ENCODE results near the gene RERG.
"Not testable (repeated sequence)": the region's sequence is repeated elsewhere in the genome, so short reads cannot be mapped to it uniquely, and the experiment has no call there.

The RERG gene, protein sequence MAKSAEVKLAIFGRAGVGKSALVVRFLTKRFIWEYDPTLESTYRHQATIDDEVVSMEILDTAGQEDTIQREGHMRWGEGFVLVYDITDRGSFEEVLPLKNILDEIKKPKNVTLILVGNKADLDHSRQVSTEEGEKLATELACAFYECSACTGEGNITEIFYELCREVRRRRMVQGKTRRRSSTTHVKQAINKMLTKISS

DNA sequence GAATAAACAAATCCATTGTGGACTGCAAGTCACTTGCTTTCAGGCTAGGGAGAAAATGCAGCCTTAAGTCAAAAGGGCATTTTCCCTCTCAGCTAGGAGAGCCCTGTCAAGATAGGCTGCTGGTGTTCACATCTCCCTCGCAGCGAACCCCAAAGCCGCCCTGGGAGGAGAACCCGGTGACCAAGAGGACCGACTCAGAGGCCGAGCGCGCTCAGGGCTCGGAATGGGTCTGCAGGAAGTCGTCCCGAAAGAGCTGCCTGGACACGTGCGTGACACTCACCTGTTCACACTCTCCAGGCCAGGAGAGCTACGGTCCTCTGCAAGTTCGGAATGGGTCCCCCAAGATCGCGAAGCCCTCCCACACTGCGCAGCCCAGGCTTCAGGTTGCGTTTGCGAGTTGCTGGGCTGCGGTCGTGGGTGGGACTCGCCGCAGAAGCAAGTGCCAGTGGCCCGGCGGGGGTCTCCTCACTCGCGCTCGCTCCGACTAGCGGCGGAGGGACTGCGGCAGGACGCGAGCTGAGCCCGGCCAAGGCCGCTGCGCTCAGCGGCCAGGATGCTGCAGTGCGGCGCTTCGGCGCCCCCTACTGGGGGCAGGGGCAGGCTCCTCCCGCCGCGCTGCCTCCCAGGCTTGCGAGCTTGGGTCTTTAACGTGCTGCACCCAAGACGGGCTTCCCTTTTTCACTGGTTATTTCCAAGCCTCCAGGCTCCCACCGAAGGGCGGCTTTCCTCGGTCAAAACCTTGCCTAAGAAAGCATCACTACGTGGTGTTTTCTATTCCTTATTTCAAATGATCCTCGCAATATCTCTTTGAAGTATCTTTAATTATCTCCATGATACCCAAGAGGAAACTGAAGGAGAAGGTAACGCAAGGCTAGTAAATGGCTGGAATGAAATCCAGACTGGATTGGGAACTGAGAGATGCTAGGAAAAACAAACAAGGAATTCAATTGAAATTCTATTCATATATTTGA, at the start of gene RERG:
Gene RERG, minus strand, starts transcription at position 503 of the 971 bp plus-strand sequence. CDS start 3,928 bp downstream, outside the sequence.
- DNase-seq: peak; percentile 72 to 76

DNA sequence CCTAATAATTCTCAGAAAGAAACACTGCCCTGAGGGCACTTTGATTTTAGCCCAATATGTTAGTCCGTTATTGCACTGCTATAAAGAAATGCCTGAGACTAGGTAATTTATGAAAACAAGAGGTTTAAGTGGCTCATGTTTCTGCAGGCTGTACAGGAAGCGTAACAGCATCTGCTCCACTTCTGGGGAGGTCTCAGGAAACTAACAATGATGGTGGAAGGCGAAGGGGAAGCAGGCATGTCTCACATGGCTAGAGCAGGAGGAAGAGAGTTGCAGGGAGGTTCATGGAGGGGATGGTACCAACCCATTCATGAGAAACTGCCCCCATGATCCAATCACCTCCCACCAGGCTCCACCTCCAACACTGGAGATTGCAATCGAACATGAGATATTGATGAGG, 49.4 kb upstream of the RERG start:
- no peak for DNase-seq

DNA sequence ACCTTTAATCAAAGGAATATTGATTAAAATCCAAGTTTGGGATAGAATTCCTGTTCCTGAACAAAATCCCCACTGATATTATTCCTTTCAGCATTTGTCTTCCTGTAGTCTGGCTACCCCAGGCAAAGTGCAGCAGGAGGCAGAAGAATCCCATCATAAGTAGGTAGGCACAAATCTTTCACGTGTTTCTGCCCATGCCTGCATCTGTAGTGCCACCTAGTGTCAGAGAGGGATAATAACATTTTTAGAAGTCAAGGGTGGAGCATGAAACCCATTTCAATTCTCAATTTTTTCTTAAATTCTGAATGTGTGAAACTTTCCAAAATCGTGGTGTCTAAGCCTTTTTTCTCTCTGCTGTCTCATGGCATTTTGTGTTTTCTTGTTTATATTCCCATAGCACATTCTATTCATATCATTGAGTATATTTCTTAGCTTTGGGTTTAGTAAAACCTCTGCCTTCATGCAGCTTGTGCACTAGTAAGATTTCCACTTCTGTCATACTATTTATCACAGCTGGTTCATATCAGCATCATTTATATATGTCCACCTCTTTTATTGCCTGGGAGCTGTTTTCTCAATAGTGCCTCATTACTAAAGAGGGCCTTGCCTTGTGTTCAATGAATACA, 47.8 kb upstream of the RERG start:
- DNase-seq: peak; percentile 12 to 67

DNA sequence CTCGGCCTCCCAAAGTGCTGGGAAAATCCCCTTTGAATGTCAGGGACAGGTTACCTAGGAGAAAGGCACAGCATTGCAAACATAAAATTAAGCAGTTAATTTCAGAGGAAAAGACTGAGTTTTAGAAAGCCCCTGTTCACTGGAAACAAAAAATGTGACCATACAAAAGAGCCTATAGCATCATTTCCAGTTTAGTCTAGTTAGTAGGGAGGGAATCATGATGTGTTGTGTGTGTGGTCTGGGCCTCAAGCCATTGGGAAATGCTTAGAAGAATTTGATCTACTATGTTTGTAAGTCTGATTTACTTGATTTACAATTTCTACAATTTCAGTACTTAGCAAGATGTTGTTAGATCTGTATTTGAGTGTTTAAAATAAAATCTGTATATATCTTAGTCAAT, 47.1 kb upstream of the RERG start:
- no peak for DNase-seq

DNA sequence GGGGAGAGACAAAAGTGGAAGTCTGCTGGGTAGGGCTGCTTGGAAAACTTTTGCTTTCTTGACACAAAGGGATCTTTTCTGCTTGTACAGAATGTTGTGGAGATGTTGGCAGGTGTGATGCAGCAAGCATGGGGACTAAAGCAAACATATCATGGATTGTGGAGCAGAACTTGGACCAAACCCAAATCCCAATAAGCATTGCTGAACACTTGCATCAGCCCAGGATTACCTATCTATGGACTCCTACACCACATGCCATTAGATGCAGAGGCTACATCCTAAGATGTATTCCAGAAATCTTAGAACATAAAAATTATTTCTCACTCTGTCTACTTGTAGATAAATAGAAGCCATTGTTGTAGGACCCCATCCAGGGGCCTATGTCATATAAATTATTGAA, 44.7 kb upstream of the RERG start:
- no peak for DNase-seq

DNA sequence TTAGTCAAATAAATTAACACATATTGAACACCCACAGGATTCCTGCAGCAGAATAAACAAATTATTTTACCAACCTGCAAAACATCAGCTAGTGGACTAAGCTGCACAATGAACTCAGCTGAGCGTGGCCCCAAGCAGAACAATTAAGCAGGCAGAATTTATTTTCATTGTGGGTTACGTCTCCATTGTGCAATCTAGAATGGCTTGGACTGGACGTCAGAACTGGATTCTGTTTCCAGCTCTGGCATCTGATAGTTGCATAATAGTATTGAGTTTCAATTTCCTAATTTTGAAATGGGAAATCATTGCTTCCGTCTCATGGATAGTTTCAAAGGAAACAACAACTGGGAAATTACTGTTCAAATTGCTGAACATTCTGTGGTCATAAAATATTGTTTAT, 35.5 kb upstream of the RERG start:
- DNase-seq: no peak

DNA sequence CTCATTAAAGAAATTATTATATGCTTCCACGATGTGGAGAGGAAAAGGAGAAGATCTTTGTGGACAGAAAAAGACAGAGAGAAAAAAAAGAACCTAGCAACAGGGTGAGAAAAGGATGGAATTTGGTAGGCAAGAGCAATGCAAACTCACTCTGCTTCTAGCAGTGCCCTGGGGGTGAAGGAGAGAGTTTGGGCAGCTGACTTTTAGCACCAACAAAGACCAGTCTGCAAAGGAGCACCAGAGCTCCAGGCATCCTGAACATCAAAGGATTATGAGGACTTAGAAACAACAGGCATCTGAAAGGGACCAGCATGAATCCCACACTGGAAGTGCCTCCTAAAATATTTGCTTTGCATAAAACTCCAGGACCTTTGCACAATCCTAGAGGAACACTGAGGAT, 32.8 kb upstream of the RERG start:
- DNase-seq: no peak

DNA sequence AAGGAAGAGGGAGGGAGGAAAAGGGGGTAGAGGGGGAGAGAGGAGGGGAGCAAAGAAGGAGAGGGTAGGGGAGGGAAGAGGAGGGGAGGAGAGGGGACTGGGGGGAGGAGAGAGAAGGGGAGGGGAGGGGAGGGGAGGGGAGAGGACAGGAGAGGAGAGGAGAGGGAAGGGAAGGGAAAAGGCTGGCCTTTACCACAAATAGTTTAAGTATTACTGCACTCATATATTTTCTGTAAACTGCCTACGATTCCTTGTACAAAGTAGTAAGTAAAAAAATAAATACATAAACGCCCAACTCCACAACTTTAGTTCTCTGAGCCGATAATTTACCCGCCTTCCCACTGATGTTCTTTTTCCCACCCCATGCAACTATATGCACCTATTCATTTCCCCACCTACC, 23.7 kb upstream of the RERG start:
- DNase-seq: no peak

DNA sequence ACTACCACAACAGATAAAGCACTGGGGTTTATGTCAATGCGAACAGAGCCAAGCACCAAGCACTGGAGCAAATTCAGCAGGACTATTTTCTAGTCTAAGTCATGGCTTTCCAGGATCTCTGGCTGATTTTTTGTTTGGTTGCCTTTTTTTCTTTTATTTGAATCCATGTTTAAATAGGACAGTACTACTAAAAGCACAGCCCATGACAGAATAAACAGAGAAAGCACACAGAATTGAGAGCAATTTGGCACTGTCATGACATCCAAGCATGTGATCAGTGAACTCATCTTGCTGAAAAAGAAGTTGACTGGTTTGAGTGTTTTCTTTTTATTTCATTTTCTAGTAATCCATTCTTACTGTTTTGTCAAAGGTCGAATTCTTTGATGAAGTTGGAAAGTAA, 23.1 kb upstream of the RERG start:
- no peak for DNase-seq

DNA sequence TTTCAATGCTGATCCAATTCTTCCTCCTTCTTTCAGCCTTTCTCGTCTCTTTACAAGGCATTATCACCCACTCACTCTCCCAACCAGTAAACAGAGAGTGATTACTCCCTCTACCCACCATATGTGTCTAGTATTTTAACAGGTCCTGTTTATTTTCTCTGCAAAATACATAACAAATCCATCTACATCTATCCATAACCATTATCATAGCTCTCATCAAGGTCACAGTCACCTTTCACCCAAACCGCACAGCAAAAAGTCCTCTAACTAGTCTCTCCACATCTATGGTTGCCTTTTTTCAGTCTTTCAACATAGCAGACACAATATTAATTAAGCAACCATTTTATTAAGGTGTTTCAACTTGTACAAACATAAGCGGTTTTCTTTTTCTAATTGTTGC, 21.9 kb upstream of the RERG start:
- DNase-seq: no peak

DNA sequence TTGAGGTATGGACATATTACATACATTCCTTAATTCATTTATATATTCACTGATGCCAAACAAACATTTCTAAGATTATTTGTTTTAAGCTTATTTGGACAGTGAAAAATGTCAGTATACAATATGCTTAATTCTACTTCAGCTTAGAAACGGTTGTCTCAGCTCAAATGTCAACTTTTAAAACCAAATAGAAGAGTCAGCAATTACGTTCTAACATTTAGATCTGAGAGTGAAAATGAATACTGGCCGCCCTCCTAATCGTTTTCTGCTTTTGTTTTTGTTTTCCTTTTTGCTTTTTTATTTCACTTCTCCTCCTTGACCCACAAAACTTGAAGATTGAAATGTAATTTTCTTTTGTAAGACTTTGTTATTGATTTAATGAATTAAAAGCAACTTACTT, 19.7 kb upstream of the RERG start:
- DNase-seq: no peak

DNA sequence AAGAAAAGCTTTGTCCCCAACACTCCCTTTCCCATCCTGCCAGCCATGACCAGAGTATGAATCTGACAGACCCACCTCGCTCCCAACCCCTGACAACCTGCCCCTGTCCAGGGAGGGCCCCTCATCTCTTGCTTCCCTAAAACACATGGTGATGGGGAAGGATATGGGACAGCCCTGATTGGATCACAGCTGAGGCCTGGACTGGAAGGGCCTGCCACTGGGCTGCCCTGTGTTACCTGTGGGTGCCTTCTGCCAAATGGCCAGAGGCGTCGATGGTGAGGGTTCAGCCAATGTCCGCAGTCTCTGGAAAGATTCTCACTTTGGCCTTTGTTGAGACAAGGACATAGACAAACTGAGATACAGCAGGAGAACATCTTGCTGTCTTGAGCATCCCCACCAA, 13.3 kb upstream of the RERG start:
- DNase-seq: no peak

DNA sequence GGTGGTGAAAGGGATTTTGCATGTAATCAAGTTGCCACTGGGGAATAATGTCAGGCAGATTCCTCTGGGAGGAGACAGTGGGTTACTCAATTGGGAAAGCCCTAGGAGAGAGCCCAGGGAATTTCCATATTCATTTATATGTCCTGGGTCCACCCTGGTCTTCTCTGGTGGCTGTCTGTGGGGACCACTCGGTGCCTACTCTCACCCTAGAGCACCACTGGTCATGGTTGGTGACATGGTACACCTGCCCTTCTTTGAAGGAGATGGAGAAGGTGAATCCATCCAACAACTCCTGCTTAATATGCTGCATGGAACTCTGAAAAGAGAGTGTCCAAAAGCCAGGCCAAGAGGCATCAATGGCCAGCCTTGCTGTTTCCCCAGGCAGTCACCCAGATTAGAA, 12.8 kb upstream of the RERG start:
- no peak for DNase-seq

DNA sequence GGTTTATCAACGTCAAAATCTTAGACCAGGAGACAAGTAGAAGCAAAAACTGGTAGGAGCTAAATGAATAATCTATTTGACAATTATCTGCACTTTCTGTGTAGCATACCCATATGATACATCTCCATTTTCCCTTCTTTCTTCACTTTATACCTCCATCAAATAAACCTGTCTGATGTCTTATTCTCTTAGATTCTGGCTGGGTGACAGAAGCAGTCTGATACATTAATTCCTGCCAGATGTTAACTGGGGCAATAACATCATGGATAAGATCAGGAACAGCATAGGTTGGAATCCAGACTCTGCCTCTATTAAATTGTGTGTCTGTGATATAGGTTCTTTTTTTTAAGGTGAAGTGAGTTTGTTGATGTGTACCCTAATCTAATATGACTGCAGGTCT, 11.7 kb upstream of the RERG start:
- DNase-seq: no peak

DNA sequence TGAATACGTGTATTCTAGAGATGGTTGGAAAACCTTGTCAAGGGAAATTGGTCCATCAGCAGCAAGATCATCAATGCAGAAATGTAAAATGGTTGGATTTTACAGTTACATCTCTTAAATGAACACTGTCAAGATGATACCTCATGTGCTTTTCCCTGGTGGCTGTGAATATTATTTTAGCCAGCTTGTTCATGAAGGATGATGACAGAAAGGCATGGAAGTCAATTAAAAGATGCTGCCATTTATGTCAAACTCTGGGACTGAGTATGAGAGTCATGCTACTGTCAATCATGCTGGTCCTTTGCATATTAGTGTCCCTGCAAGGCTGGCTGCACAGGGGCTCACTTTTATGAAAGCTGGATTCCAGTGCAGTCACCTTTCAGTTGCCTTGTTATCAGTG, 10.3 kb upstream of the RERG start:
- no peak for DNase-seq

DNA sequence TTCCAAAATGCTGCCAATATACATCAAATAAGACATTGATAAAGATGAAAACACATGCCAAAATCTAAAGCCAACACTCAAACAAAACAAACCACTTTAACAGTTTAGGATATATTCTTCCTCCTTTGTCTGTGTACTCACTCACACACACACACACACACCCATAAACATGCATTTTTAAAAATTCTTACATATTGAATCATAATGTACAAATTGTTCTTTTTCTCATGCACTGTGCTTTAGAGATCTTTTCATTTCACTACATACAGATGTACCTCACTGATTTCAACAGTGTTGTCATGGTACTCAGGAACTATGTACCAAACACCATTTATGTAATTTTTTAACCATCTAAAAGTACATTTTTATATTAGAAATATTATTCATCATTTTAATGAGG, 9.5 kb upstream of the RERG start:
- no peak for DNase-seq

DNA sequence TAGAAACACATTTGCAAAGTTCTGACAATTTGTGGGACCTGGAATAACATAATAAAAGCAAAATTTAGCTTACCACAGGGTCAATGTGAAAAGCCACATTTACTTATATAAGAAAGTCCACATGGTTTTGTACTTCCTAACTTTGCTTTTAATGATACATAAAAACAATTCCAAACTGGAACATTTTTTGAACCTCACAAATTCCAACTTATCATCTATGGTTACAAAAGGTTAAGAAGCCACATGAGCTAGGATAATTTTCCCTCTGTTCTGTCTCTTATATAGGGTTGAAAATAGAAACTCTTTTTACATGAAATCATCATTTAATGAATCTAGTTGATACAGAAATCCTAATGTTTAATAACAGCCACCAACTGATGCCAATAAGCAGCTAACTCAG, 8.9 kb upstream of the RERG start:
- no peak for DNase-seq

DNA sequence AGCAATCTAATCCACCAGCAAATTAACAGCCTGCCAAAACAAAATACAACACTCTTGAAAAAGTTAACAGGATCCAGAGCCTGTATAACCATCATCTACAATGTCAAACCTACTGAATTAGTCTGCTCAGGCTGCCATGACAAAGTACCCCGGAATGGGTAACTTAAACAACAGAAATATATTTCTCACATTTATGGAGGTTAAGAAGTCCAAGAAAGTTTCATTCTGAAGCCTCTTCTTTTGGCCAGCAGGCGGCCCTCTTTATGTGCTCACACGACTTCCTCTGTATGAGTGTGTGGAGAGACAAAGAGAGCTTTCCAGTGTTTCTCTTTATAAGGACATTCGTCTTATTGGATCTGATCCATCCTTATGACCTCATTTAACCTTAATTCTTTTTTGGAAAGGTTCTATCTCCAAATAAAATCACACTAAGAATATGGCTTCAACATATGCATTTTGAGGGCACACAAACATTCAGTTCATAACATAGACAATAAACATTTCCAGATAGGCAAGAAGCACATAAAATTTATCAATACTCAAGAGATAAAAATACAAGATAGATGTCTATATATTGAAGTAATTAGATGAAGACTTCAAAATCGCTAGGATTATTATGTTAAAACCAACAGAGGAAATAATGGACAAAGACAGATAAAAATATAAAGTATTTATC, 5.9 kb upstream of the RERG start:
- DNase-seq: no peak

DNA sequence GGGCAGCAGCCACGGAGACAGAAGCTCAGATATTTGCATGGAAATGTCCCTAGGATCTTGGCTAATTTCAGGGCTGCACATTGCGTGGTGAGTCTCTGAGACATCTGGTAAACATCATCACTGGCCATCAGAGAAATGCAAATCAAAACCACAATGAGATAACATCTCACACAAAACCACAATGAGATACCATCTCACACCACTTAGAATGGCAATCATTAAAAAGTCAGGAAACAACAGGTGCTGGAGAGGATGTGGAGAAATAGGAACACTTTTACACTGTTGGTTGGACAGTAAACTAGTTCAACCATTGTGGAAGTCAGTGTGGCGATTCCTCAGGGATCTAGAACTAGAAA, 4.6 kb upstream of the RERG start:
- not testable (repeated sequence) for DNase-seq

DNA sequence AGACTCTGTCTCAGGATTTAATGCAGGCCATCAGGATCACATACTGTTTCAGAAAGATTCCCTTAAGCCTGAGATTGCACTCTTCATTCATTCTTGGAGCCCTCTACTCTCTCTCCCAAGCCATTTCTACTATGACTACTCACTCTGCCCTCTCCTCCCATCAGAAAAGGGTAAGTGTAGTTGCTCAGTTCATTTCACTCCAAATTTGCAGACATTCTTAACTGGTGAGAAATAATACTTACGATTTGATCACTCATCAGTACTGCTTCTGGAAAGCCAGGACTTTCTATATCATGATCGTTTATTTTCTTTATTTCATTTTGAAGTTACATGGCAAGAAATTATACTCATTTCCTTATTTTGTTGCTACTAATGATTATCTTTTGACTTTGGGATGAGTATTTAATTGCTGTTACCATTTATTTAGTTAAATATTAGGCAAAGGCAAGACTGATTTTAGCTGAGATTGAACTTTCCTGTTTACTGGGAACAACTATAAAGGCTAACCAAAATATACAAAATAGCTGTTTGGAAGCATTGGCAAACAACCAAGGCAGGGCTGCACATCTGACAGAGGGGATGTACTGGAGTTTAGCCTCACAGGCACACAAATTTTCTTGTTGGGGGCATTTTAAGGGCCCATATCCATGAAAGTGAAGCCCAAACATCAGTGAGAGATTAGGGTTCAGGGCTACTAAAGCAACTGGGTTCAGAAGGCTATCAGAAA, 4.1 kb upstream of the RERG start:
- no peak for DNase-seq

DNA sequence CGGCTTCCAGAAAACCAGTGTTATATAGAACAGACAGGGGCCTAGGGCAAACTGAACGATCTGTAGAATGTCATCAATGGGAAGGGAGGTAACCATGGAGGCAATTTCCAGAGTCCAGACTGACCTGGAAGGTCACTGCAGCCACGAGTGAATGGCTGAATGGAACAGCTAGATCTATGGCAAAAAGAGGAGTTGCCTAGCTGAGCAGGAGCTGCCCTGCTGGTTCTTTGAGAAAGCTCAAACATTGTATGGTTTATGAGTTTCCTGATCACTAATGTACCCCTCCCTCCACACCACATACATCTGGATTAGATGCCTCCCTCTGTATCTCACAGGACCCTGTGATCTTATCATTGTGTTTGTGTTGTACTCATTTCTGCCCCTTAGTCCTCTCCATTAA, 1.0 kb upstream of the RERG start:
- DNase-seq: no peak

DNA sequence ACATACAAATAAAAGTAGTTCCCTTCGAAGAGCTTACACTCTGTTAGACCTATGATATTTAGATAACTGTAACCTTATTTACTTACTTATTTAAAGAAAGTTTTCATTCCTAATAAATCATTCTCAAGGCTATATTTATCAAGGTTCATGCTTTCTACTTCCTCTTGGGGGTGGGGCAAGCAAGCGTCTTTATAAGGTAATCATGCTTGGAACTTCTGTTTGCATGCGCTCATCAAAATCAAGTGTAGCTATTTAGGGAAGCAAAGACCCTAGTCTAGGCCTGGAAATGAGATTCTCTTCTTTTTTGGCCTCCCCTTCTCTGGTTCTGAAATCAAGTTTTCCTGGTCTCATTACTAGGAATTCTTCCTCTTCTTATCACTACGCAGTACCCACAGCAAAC, 766 bp downstream of the RERG start:
- DNase-seq: no peak

DNA sequence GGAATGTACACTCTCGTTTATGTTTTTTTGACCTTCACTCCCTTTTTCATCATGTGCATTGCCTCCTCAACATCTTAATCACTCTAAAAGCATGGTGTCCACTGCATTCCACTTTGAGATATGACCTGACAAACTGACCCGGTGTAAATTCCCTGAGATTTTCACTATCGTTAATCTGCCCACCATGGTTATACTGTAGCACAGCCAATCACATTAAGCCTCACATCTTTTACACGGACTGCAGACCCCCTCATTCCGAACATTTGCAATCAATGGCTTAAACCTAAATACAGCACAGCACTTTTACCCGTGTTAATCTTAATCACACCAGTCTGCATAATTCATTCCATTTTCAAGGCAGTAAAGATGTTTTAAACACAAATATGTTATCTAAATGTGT, 2.4 kb downstream of the RERG start:
- DNase-seq: no peak

Measured in hippocampal formation (tissue), 2 donors.